Measurements from ENCODE around the gene URB2. TPM values are rescaled to one million over a fixed set of nuclear protein-coding genes. Genes with fewer than 3 reads are reported as not detected.

The URB2 gene
- total RNA-seq, 4 donors from 2014 or later = 5.7 to 7.7 (median 6.3) TPM

GRCh38 chr1:229642970-229643369 lies 16.9 kb downstream of the URB2 start:
- 96 to 98% methylated on average over 4 of the region's 4 CpGs for WGBS, 2 donors
- no peak overlapping the region for H3K4me3 ChIP-seq (ENCODE audit: low read depth, poor library complexity, severe bottlenecking)
- intact Hi-C loops (cut with DNase I; ENCODE audit: low total_unique reads) = no loop called here
- no peak for DNase-seq (ENCODE audit: low spot score in 2 of 2)
- TF ChIP-seq POLR2A (IDR thresholded peaks at IDR 0.05) (no peak), CTCF (IDR thresholded peaks at IDR 0.05) (no peak)

DNA sequence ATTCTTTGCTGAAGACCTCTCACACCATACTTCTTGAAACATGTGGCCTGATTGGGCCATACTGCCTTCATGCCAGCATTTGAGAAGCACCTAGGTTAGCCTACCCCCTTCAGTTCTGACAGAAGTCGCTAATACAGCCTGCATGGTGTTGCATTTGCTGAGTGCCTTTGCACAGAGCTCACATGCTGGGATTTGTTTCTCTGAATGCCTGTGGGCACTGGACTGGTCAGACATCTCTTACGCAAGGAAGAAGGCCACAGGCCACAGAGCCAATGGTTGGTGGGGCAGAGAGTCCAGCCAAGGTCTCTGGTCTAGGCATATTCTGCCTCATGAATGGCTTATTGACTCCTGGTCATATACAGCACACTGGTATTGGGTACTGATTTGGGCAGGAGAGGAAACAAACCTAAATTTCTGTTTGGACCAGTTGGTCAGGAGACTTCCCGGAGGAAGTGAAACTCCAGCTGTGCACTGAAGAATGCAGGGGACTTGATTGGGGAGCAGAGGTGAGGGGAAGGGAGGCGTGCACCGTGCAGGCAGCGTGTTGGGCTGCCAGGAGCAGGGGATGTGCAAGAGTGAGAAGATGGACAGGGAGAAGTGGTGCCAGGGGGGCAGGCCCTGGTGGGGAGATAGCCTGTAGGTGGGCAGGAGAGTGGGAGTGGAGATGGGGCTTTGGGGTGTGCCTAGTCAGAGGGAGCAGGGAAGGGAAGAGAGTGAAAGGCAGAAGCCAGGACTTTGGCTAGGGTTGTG lies 18.1 kb downstream of the URB2 start:
- 90 to 91% methylated on average over 6 of the region's 6 CpGs for WGBS, 2 donors

GRCh38 chr1:229645324-229645993 lies 19.4 kb downstream of the URB2 start:
- no peak overlapping the region for H3K4me3 ChIP-seq (ENCODE audit: low read depth, poor library complexity, severe bottlenecking)
- WGBS, 2 donors = 88 to 93% methylated on average over 15 of the region's 15 CpGs
- intact Hi-C loops (cut with DNase I; ENCODE audit: low total_unique reads) = no loop called here
- TF ChIP-seq CTCF (IDR thresholded peaks at IDR 0.05) (no peak), POLR2A (IDR thresholded peaks at IDR 0.05) (no peak)
- DNase-seq (ENCODE audit: low spot score in 2 of 2) = no peak

More for the DNA sequence above, 18.1 kb downstream of the URB2 start:
- intact Hi-C loops (cut with DNase I; ENCODE audit: low total_unique reads) = no loop called here
- H3K4me3 ChIP-seq (ENCODE audit: low read depth, poor library complexity, severe bottlenecking) = no peak overlapping the region
- DNase-seq (ENCODE audit: low spot score in 2 of 2) = peak in 1 of 2 donors; percentile 36
- TF ChIP-seq CTCF (IDR thresholded peaks at IDR 0.05) = no peak

DNA sequence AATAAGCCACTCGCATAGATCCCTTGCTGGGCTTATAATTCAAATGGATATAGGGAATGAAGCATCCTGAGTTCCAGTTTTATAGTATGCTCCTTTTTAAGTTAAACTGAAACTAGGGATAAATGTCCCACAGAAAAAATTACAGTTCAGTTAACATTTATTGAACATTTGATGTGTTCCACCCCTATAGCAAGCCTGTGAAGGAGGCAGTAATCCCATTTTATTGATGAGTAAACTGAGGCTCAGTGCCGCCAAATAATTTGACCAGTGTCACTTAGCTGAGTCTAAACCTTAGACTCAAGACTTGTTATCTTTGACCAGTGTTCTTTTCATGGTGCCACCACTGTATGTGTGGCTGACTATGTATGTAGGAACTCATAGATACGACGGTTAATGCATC lies 22.4 kb downstream of the URB2 start:
- intact Hi-C loops (cut with DNase I; ENCODE audit: low total_unique reads) = no loop called here
- DNase-seq (ENCODE audit: low spot score in 2 of 2) = no peak
- TF ChIP-seq POLR2A (IDR thresholded peaks at IDR 0.05) (no peak), CTCF (IDR thresholded peaks at IDR 0.05) (no peak)
- WGBS, 2 donors = 96 to 98% methylated on average over 4 of the region's 4 CpGs
- H3K4me3 ChIP-seq (ENCODE audit: low read depth, poor library complexity, severe bottlenecking) = no peak overlapping the region

- DNase-seq (ENCODE audit: low spot score in 2 of 2) = no peak
- no peak overlapping the region for H3K4me3 ChIP-seq (ENCODE audit: low read depth, poor library complexity, severe bottlenecking)
- TF ChIP-seq CTCF (IDR thresholded peaks at IDR 0.05) = no peak
- no peak for TF ChIP-seq POLR2A (IDR thresholded peaks at IDR 0.05)
- 92 to 95% methylated on average over 4 of the region's 4 CpGs for WGBS, 2 donors
- intact Hi-C loops (cut with DNase I; ENCODE audit: low total_unique reads) = no loop called here
Measured at GRCh38 chr1:229650045-229650444, 24.0 kb downstream of the URB2 start.
